Stimulated activated naive CD8-positive, alpha-beta T cell treated with anti-CD3 and anti-CD28 coated beads, Interleukin-15, amount 100 ng/mL, for 72 hours (primary cell): Measurements from ENCODE around the gene RGS19.
A peak's percentile ranks its signal among the peaks of the same experiment; 100 is the strongest.

Experiments
- ATAC-seq: fragments of 150-1000 bp; cut with Tn5 transposase; 2 replicates; pipeline ENCODE4 v1.10.0; 2021; ENCODE audit warnings: mild to moderate bottlenecking, moderate library complexity
- DNase-seq, 2 donors: peaks; one replicate each; pipeline ENCODE4 v3.0.0; 2021 to 2022
- H3K27ac Mint-ChIP-seq, 2 donors: one replicate each; pipeline ENCODE4 v1.8.0; 2022; ENCODE audit warnings: mild to moderate bottlenecking in 2 of 2, mixed read lengths in 2 of 2, moderate library complexity in 2 of 2
- H3K27me3 Mint-ChIP-seq: one replicate; pipeline ENCODE4 v1.8.0; 2022; ENCODE audit warnings: mixed read lengths
- H3K4me1 Mint-ChIP-seq: one replicate; pipeline ENCODE4 v1.8.0; 2022; ENCODE audit warnings: mild to moderate bottlenecking, mixed read lengths
- H3K4me3 Mint-ChIP-seq, 2 donors: one replicate each; pipeline ENCODE4 v1.8.0; 2022; ENCODE audit warnings: mild to moderate bottlenecking in 2 of 2, mixed read lengths in 2 of 2, moderate library complexity in 1 of 2
- H3K9me3 Mint-ChIP-seq, 2 donors: one replicate each; pipeline ENCODE4 v1.8.0; 2022; ENCODE audit warnings: mixed read lengths in 2 of 2

The RGS19 gene

GRCh38 chr20:64044484-64045247 is 34.7 kb downstream of the RGS19 start:
- Mint-ChIP-seq H3K4me3 (no peak overlapping the region), H3K9me3 (no peaks in the 10 kb centered on the region), H3K27me3 (peaks cover 40% of the 10 kb centered on the region), H3K4me1 (peaks cover 49% of the 10 kb centered on the region), H3K27ac (no peak overlapping the region)
- DNase-seq, result no peak
- no peak for ATAC-seq

DNA sequence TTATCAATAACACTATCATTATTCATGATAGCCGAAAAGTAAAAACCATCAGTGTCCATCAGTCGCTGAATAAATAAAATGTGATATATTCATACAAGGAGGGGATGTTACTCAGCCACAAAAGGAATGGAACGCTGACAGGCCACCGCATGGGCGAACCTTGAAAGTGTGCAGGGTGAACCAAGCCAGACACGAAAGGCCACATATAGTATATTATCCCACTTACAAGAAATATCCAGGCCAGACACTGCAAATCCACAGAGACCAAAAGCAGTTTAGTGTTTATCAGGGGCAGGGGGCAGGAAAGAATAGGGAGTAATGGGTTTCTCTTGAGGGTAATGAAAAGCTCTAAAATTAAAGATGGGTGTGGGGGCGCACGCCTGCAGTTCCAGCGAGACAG is 35.5 kb downstream of the RGS19 start:
- Mint-ChIP-seq H3K27ac (no peak overlapping the region), H3K27me3 (peaks cover 33% of the 10 kb centered on the region), H3K4me3 (no peak overlapping the region), H3K4me1 (peaks cover 55% of the 10 kb centered on the region), H3K9me3 (no peaks in the 10 kb centered on the region)
- DNase-seq, result no peak
- no peak for ATAC-seq

- H3K27ac Mint-ChIP-seq, result peak overlapping the region; percentile 91 to 93
Observed at GRCh38 chr20:64042054-64042781, 37.1 kb downstream of the RGS19 start.

DNA sequence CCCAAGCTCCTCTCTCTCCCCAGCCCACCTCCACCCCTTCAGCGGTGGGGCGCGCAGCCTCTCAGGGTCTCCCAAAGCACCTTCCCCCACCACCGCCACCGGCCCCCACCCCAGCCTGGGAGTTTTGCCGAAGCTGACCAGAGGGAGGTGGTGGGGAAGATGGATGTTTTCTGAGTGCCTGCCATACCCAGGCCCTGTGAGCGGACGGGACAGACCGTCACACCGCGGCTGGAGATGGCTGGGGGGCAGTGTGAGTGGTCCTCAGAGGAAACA is 37.6 kb downstream of the RGS19 start:
- H3K9me3 Mint-ChIP-seq, result no peaks in the 10 kb centered on the region
- peak overlapping the region; percentile 85 to 91 for H3K4me3 Mint-ChIP-seq
- H3K27ac Mint-ChIP-seq, result peak overlapping the region; percentile 91 to 93
- no peak for ATAC-seq
- H3K27me3 Mint-ChIP-seq, result peaks cover 18% of the 10 kb centered on the region
- H3K4me1 Mint-ChIP-seq, result peaks cover 66% of the 10 kb centered on the region
- no peak for DNase-seq

More at GRCh38 chr20:64042054-64042781, 37.1 kb downstream of the RGS19 start:
- H3K9me3 Mint-ChIP-seq, result no peaks in the 10 kb centered on the region
- H3K4me3 Mint-ChIP-seq, result peak overlapping the region; percentile 85 to 91
- DNase-seq (no peak), ATAC-seq (no peak)
- peaks cover 66% of the 10 kb centered on the region for H3K4me1 Mint-ChIP-seq
- peaks cover 23% of the 10 kb centered on the region for H3K27me3 Mint-ChIP-seq

DNA sequence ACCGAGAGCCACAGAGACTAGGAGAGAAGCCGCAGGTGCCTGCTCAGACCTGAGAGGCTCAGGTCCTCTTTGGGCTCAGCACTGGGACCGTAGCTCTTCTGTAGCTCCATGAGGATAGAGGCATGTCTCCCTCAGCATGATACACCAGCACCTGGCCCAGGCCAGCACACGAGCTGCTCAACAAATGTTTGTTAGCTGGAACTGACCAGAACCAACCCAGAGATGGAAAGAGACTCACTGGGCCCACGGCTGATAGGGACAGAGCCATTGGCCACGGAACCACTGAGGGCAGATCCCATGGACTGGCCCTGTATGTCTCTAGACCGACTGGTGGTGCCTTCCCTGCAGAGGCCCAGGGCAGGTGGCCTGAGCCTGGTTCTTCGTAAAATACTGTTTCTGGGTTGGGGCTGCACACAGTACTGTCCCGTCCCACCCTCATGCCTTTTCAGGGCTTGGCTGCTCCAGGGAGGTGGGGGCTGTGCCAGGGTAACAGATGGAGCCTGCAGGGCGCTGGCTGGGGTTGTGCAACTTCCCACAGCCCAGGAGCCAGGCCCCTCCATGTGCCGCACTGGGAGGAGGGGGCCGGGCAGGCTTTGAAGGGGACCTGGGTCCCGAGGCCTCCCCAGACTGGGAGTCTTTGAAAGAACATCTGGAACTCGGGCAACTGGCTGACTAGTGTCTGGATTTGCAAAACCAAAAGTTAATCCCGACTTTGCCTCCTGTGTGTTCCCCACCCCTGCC is 38.1 kb downstream of the RGS19 start:
- peak overlapping the region in 1 of 2 donors; percentile 93 for H3K27ac Mint-ChIP-seq
- peak overlapping the region; percentile 85 to 91 for H3K4me3 Mint-ChIP-seq
- H3K4me1 Mint-ChIP-seq, result peaks cover 66% of the 10 kb centered on the region
- DNase-seq, result no peak
- no peaks in the 10 kb centered on the region for H3K9me3 Mint-ChIP-seq
- ATAC-seq, result no peak
- peaks cover 13% of the 10 kb centered on the region for H3K27me3 Mint-ChIP-seq

DNA sequence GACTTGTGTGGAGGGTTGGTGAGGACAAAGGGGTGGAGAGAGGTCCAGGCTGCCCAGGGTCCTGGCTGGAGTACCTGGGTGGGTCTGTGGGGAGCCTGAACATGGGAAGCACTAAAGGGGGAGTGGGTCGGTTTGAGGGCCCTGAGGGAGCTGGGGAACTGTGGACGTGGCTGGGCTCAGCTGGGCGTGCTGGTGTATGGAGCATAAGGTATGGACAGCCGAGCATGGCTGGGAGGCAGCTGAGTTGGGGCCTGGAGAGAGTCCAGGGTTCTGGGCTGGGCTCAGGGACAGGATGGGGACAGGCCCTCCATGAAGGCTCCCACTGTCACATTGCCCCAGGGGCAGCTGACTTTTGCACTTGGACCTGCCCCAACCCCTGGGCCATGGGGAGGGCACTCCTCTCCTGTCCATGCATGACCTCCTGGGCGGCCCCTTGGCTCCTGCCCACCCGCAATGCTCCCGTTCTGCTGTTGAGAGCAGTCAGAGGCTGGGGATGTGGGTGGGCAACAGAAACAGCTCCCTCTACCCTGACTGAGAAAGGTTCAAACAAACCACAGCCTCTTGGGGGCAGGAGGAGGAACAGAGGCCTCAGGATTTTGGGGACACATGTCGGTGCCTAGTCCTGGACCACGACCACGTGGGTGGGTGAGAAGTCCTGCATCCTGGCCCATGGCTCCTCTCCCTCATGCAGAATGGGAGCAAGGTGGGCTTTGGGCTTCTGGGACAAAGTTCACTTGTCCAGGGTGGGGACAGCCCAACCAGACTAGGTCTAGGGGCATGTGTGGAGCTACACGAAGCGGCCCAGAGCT is 38.9 kb downstream of the RGS19 start:
- DNase-seq (no peak), ATAC-seq (no peak)
- peaks cover 67% of the 10 kb centered on the region for H3K4me1 Mint-ChIP-seq
- H3K9me3 Mint-ChIP-seq, result no peaks in the 10 kb centered on the region
- H3K27ac Mint-ChIP-seq, result peak overlapping the region in 1 of 2 donors; percentile 27
- H3K27me3 Mint-ChIP-seq, result peaks cover 8% of the 10 kb centered on the region
- peak overlapping the region; percentile 16 to 85 for H3K4me3 Mint-ChIP-seq

GRCh38 chr20:64039293-64040160 is 39.8 kb downstream of the RGS19 start:
- no peaks in the 10 kb centered on the region for H3K9me3 Mint-ChIP-seq

GRCh38 chr20:64038565-64039292 is 40.6 kb downstream of the RGS19 start:
- Mint-ChIP-seq H3K4me1 (peaks cover 79% of the 10 kb centered on the region), H3K27ac (peak overlapping the region in 1 of 2 donors; percentile 94)
- peak; percentile 86 for DNase-seq

More at GRCh38 chr20:64039293-64040160, 39.8 kb downstream of the RGS19 start:
- H3K4me3 Mint-ChIP-seq, result peak overlapping the region; percentile 85 to 86
- H3K27me3 Mint-ChIP-seq, result peaks cover 8% of the 10 kb centered on the region
- H3K4me1 Mint-ChIP-seq, result peaks cover 71% of the 10 kb centered on the region
- H3K27ac Mint-ChIP-seq, result peak overlapping the region; percentile 89 to 94
- ATAC-seq, result no peak
- DNase-seq, result no peak

DNA sequence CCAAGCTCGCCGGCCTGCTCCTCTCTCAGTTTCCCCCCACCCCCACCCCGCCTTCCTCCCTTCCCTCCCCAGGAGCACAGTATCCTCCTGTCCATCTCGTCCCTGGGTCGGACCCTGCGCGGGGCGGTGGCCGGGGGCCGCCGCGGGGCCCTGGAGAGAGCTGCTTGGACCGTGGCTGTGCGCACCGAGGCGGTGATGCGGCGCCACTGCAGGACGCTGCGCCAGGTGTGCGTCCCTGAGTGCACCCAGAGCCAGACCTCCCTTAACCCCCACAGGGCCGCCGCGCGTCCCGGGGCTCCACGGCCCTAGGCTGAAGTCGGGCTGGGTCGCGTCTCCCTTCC is 41.1 kb downstream of the RGS19 start:
- Mint-ChIP-seq H3K4me1 (peaks cover 84% of the 10 kb centered on the region), H3K27ac (peak overlapping the region in 1 of 2 donors; percentile 71)

More at GRCh38 chr20:64038565-64039292, 40.6 kb downstream of the RGS19 start:
- Mint-ChIP-seq H3K27me3 (peaks cover 8% of the 10 kb centered on the region), H3K9me3 (no peaks in the 10 kb centered on the region), H3K4me3 (peak overlapping the region; percentile 85 to 86)
- ATAC-seq, result peak; percentile 52

GRCh38 chr20:64037498-64038213 is 41.7 kb downstream of the RGS19 start:
- Mint-ChIP-seq H3K27ac (peak overlapping the region; percentile 71 to 73), H3K9me3 (no peaks in the 10 kb centered on the region), H3K27me3 (peaks cover 8% of the 10 kb centered on the region), H3K4me1 (peaks cover 89% of the 10 kb centered on the region), H3K4me3 (peak overlapping the region; percentile 85 to 86)
- ATAC-seq (peak; percentile 6), DNase-seq (peak in 1 of 2 donors; percentile 67)

More for the DNA sequence above, 41.1 kb downstream of the RGS19 start:
- DNase-seq (peak in 1 of 2 donors; percentile 69), ATAC-seq (peak; percentile 50)
- peaks cover 8% of the 10 kb centered on the region for H3K27me3 Mint-ChIP-seq
- H3K9me3 Mint-ChIP-seq, result no peaks in the 10 kb centered on the region
- peak overlapping the region; percentile 85 to 86 for H3K4me3 Mint-ChIP-seq

DNA sequence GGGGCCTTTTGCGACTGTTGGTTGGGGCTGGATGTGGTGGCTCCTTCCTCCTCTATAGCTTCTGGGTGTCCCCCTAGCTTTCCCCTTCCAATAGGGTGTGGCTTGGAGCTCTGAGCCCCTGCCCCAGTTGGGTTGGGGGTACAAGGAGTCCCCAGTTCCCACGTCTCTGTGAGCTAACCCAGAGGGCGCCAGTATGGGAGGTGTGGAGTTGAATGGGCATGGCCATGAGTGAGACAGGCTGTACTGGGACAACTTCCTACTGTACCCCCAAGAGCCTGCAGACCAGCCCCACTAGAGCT is 42.2 kb downstream of the RGS19 start:
- no peak for ATAC-seq
- H3K27ac Mint-ChIP-seq, result peak overlapping the region in 1 of 2 donors; percentile 54
- H3K4me3 Mint-ChIP-seq, result peak overlapping the region; percentile 85 to 86
- H3K27me3 Mint-ChIP-seq, result peaks cover 8% of the 10 kb centered on the region
- no peak for DNase-seq
- H3K4me1 Mint-ChIP-seq, result peaks cover 92% of the 10 kb centered on the region
- no peaks in the 10 kb centered on the region for H3K9me3 Mint-ChIP-seq

DNA sequence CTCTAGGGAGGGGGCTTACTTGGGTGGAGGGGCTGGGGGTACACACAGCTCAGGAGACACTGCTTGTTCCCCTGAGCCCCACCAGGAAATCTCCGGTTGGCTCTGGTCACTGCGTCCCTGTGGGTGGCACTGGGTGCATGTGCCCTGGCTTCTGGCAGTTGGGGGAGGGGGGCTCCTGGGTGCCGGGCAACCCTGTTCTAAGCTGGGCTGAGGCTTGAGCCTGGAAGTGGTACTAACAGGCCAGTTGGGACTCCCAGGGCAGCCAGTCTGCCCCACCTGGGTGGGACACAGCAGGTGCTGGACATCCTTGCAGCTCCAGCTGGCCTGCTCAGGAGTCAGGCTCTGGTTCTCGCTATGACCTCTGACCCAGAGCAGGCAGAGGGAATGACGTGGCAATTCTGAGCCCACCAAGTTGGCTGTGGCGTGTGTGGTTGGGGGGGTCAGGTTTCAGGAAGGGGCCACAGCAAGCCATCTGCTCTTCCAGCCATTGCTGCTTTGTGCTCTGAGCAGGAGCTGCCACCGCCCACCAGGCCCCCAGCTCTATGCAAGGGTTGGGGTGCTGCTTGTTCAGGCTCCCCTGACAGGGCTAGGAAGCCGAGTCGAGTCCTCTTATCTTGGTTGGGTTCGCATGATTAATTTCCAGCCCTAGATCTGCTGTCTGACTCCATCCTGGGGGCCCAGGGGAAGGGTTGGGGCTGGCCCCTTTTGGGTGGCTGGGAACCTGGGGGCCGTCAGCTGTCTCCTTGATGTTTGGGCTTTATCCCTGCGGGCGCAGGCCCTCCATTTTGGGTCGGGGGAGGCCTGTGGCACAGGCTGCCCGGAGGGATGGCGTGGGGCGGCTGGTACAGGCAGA is 42.7 kb downstream of the RGS19 start:
- peaks cover 86% of the 10 kb centered on the region for H3K4me1 Mint-ChIP-seq
- peak; percentile 19 for ATAC-seq
- peaks cover 8% of the 10 kb centered on the region for H3K27me3 Mint-ChIP-seq
- peak overlapping the region; percentile 85 to 86 for H3K4me3 Mint-ChIP-seq
- peak in 1 of 2 donors; percentile 71 for DNase-seq
- no peaks in the 10 kb centered on the region for H3K9me3 Mint-ChIP-seq
- H3K27ac Mint-ChIP-seq, result peak overlapping the region; percentile 73 to 88

GRCh38 chr20:64035933-64036345 is 43.4 kb downstream of the RGS19 start, which contains the start of gene C20orf204:
Gene C20orf204, plus strand, starts transcription at chr20:64036182. Its CDS starts 142 bp downstream, at chr20:64036324.
- Mint-ChIP-seq H3K4me1 (peaks cover 79% of the 10 kb centered on the region), H3K27me3 (peaks cover 8% of the 10 kb centered on the region), H3K4me3 (peak within 1 kb of the TSS; percentile 85 to 86), H3K27ac (peak within 1 kb of the TSS; percentile 95 to 98), H3K9me3 (no peaks in the 10 kb centered on the region)
- ATAC-seq, result no peak
- no peak for DNase-seq
